Uterus (tissue), 4 donors: Measurements from ENCODE around the gene MED22. TPM values are rescaled to one million over a fixed set of nuclear protein-coding genes. Genes with fewer than 3 reads are reported as not detected.

Source experiments
- DNase-seq, 2 donors: peaks; one replicate each; pipeline ENCODE4 v3.0.0-alpha.2; 2019 to 2020
- H3K27ac ChIP-seq, 2 donors: fragments of 200-600 bp; sonication (generic); 1 replicate in 1 of 2; 2 replicates in 1 of 2; pipeline ENCODE4 v1.5.1; 2016 to 2018
- H3K27me3 ChIP-seq, 2 donors: fragments of 200-600 bp; sonication (generic); one replicate each; pipeline ENCODE4 v1.5.1; 2018 to 2019; ENCODE audit warnings: control low read depth in 1 of 2
- H3K36me3 ChIP-seq, 2 donors: fragments of 200-600 bp; sonication (generic); one replicate each; pipeline ENCODE4 v1.5.1; 2019; ENCODE audit warnings: control low read depth in 1 of 2
- H3K4me1 ChIP-seq, 2 donors: fragments of 200-600 bp; sonication (generic); one replicate each; pipeline ENCODE4 v1.5.1; 2018 to 2019; ENCODE audit warnings: control low read depth in 1 of 2
- H3K4me3 ChIP-seq, 2 donors: fragments of 200-600 bp; sonication (generic); 1 replicate in 1 of 2; 2 replicates in 1 of 2; pipeline ENCODE4 v1.5.1; 2018 to 2019; ENCODE audit warnings: mild to moderate bottlenecking in 1 of 2
- H3K9me3 ChIP-seq, 2 donors: fragments of 200-600 bp; sonication (generic); one replicate each; pipeline ENCODE4 v1.5.1; 2019; ENCODE audit warnings: control low read depth in 1 of 2
- CTCF ChIP-seq, 4 experiments: fragments of 200-600 bp in 2 of 4; fragments of 450-650 bp in 2 of 4; sonication (generic) in 2 of 4; IDR thresholded peaks; one replicate each; pipeline ENCODE4 v1.5.1; 2016 to 2019; ENCODE audit warnings: antibody characterized with exemption in 4 of 4, mild to moderate bottlenecking in 2 of 4, moderate library complexity in 1 of 4
- POLR2A ChIP-seq, 2 donors: fragments of 450-650 bp; IDR thresholded peaks; one replicate each; pipeline ENCODE4 v1.6.1; 2016; ENCODE audit warnings: antibody characterized with exemption in 2 of 2, mild to moderate bottlenecking in 1 of 2, moderate library complexity in 1 of 2
- intact Hi-C: fragments of 100-400 bp; cut with DNase I; formaldehyde crosslinking; loops from one replicate; pipeline ENCODE4 v1.15.1; 2023; ENCODE audit warnings: low total_unique reads
- total RNA-seq, 4 donors: library from RNA; depleted of rRNA in 3 of 4; stranded (reverse); fragments of >200 nt in 3 of 4; gene quantifications; one replicate each; pipeline versions ENCODE4 v1.1.0 to v1.2.4, GENCODE V29; 2014 to 2023
- donor health status: DM: yes; HTN: yes; CAD: no.

The MED22 gene
- total RNA-seq, 4 donors from 2014 or later = 10.0 to 41.0 (median 30.9) TPM

GRCh38 chr9:133347515-133347984 is 381 bp downstream of the MED22 start:
- intact Hi-C loops = no loop called here
- TF ChIP-seq CTCF (IDR thresholded peaks at IDR 0.05) = peak in 1 of 4 experiments; percentile 15
- TF ChIP-seq POLR2A (IDR thresholded peaks at IDR 0.05) = no peak
- no peaks in the 10 kb centered on the region for H3K36me3 ChIP-seq
- no peaks in the 10 kb centered on the region for H3K9me3 ChIP-seq
- peaks cover 0 to 15% of the 10 kb centered on the region in 2 donors for H3K4me1 ChIP-seq
- H3K27me3 ChIP-seq = no peaks in the 10 kb centered on the region
- peak overlapping the region; percentile 64 to 93 for H3K4me3 ChIP-seq
- peak overlapping the region; percentile 76 to 91 for H3K27ac ChIP-seq
- DNase-seq = peak in 1 of 2 donors; percentile 49

GRCh38 chr9:133346021-133346785 is 1.7 kb downstream of the MED22 start:
- Histone ChIP-seq H3K4me3 (peak overlapping the region in 1 of 2 donors; percentile 93), H3K9me3 (no peaks in the 10 kb centered on the region), H3K36me3 (no peaks in the 10 kb centered on the region), H3K27ac (peak overlapping the region; percentile 76 to 91), H3K27me3 (no peaks in the 10 kb centered on the region), H3K4me1 (peaks cover 0 to 15% of the 10 kb centered on the region in 2 donors)
- TF ChIP-seq POLR2A (IDR thresholded peaks at IDR 0.05) (no peak), CTCF (IDR thresholded peaks at IDR 0.05) (no peak)
- intact Hi-C loops = no loop called here
- peak in 1 of 2 donors; percentile 49 for DNase-seq

GRCh38 chr9:133345596-133345995 is 2.3 kb downstream of the MED22 start:
- no peaks in the 10 kb centered on the region for H3K27me3 ChIP-seq
- peaks cover 0 to 15% of the 10 kb centered on the region in 2 donors for H3K4me1 ChIP-seq
- no peak overlapping the region for H3K27ac ChIP-seq
- no peaks in the 10 kb centered on the region for H3K9me3 ChIP-seq
- H3K4me3 ChIP-seq = no peak overlapping the region
- TF ChIP-seq CTCF (IDR thresholded peaks at IDR 0.05) (no peak), POLR2A (IDR thresholded peaks at IDR 0.05) (no peak)
- DNase-seq = no peak
- H3K36me3 ChIP-seq = no peaks in the 10 kb centered on the region
- intact Hi-C loops = no loop called here

- H3K9me3 ChIP-seq = no peaks in the 10 kb centered on the region
- H3K27me3 ChIP-seq = no peaks in the 10 kb centered on the region
- no peak for DNase-seq
- no peaks in the 10 kb centered on the region for H3K36me3 ChIP-seq
- intact Hi-C loops = no loop called here
- no peak overlapping the region for H3K4me3 ChIP-seq
- peaks cover 0 to 15% of the 10 kb centered on the region in 2 donors for H3K4me1 ChIP-seq
- TF ChIP-seq POLR2A (IDR thresholded peaks at IDR 0.05) (no peak), CTCF (IDR thresholded peaks at IDR 0.05) (no peak)
- H3K27ac ChIP-seq = no peak overlapping the region
Measured at GRCh38 chr9:133344979-133345378, 3.0 kb downstream of the MED22 start.

- Histone ChIP-seq H3K36me3 (no peaks in the 10 kb centered on the region), H3K4me1 (peaks cover 0 to 10% of the 10 kb centered on the region in 2 donors), H3K4me3 (no peak overlapping the region), H3K27me3 (no peaks in the 10 kb centered on the region), H3K9me3 (no peaks in the 10 kb centered on the region), H3K27ac (no peak overlapping the region)
- DNase-seq = no peak
- no peak for TF ChIP-seq POLR2A (IDR thresholded peaks at IDR 0.05)
- no peak for TF ChIP-seq CTCF (IDR thresholded peaks at IDR 0.05)
- intact Hi-C loops = no loop called here
Measured at GRCh38 chr9:133344071-133344470, 3.9 kb downstream of the MED22 start.
